ENCODE data around the gene LTBP1. TPM values are rescaled to one million over a fixed set of nuclear protein-coding genes. Genes with fewer than 3 reads are reported as not detected.
A peak's percentile ranks its signal among the peaks of the same experiment; 100 is the strongest.

LTBP1 gene
- total and polyA plus RNA-seq, 10 of the 15 experiments (the other 5 are each of a cell fraction or from before 2014, with no cell fraction given), result 0.01 to 0.28 (median 0.12) TPM; not detected in 2

DNA sequence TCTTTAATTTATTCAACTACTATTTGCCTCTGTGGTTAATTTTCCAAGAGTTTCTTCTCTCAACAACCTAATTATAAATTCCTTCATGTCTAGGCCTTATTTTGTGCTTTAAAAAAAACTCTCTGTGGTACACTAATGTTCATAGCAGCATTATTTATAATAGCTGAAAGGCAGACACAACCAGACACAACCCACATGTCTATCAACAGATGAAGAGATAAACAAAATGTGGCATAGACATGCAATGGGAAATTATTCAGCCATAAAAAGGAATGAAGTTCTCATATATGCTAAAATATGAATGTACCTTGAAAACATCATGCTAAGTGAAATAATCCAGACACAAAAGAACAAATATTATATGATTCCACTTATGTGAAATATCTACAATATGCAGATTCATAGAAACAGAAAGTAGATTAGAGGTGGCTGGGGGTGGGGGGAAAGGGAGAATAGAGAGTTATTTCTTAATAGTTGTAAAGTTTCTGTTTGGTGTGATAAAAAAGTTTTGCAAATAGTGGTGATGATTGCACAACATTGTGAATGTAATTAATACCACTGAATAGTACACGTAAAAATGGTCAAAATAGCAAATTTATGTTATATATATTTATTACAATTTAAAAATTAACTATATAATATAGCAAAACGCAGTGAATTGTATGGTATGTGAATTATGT, 501.6 kb downstream of the LTBP1 start:
- no peak for DNase-seq (ENCODE audit: low read depth, low spot score)
- H3K9ac ChIP-seq (ENCODE audit: control insufficient read depth, insufficient read depth, low read length), result no peak overlapping the region
- SMC1A ChIA-PET (ENCODE audit: uncharacterized antibody, unreplicated experiment), result no interaction called here
- H2AFZ ChIP-seq (ENCODE audit: control insufficient read depth, low read depth, low read length), result no peak overlapping the region; the same call in 1 of the 2 replicates
- H3K9me3 ChIP-seq (replicated peaks; ENCODE audit: control insufficient read depth, insufficient read depth, low read length), result no peaks in the 10 kb centered on the region; the same call in 2 of the 3 replicates
- no peak overlapping the region for H3K27ac ChIP-seq (ENCODE audit: control insufficient read depth, insufficient read depth)
- ATAC-seq, result peak; percentile 42; the same call in 2 of the 3 replicates
- H4K20me1 ChIP-seq (ENCODE audit: control insufficient read depth, insufficient read depth), result no peaks in the 10 kb centered on the region
- no peak for FAIRE-seq
- no peak overlapping the region for H3K4me3 ChIP-seq
- H3K4me2 ChIP-seq (ENCODE audit: control insufficient read depth, insufficient read depth), result no peak overlapping the region
- H3K79me2 ChIP-seq (ENCODE audit: control insufficient read depth, insufficient read depth, low read length), result no peaks in the 10 kb centered on the region
- intact Hi-C loops (cut with micrococcal nuclease; ENCODE audit: unreplicated experiment), result no loop called here
- H3K27me3 ChIP-seq (replicated peaks in 1 of 2; ENCODE audit: control insufficient read depth in 2 of 2, insufficient read depth in 2 of 2, low read length in 1 of 2), result no peaks in the 10 kb centered on the region
- in situ Hi-C loops (cut with MboI), result no loop called here
- 58% methylated on average over 2 of the region's 2 CpGs for WGBS (ENCODE audit: insufficient coverage, insufficient replicate concordance, low lambda C conversion rate, missing lambda C conversion rate)
- TF ChIP-seq ESRRA (IDR thresholded peaks at IDR 0.05; ENCODE audit: low read length), result no peak
- peak in 1 of 2 experiments; percentile 28; a peak in 1 of 4 replicates for TF ChIP-seq CEBPB (IDR thresholded peaks at IDR 0.05; ENCODE audit: borderline replicate concordance in 1 of 2, low read depth in 2 of 2, low read length in 2 of 2)
- TF ChIP-seq PKNOX1 (IDR thresholded peaks at IDR 0.05), result 0 out of 2 replicates have a peak, but pooled peaks have one; percentile 35
- POLR2A ChIA-PET, result no interaction called here
- CTCF ChIA-PET, result no interaction called here
- BruUV-seq (replicated peaks), result no TSS peak
- no peaks in the 10 kb centered on the region for H3K4me1 ChIP-seq (ENCODE audit: control insufficient read depth, insufficient read depth, low read length)
- no peaks in the 10 kb centered on the region for H3K36me3 ChIP-seq (ENCODE audit: control insufficient read depth in 2 of 2, insufficient read depth in 2 of 2, low read length in 1 of 2)
- RAD21 ChIA-PET (ENCODE audit: unreplicated experiment), result interaction anchor here (0.7 kb wide), 1 partner anchor 1335 kb away, joined by 3 read pairs; no protein-coding TSS in a partner anchor

Small RNAs within 50 kb of the gene (microRNA-seq; reads per million reads assigned to microRNA genes)
- gene MIR4430, result not detected

Small RNAs within 50 kb of the gene (small RNA-seq; reads per million reads assigned to genes)
- not detected for gene RF00019
- gene RNA5SP91, result not detected
- not detected for gene RNA5SP92

Data from GM12878 (cell line).